Esophagus muscularis mucosa (tissue), 4 donors: ENCODE measurements around the gene RAB5A.

ENCODE experiments used
- EP300 ChIP-seq: sonication (generic); formaldehyde crosslinking; IDR thresholded peaks from one replicate; pipeline ENCODE4 v1.6.1; 2017; ENCODE audit warnings: antibody characterized with exemption
- POLR2A ChIP-seq: fragments of 450-650 bp; IDR thresholded peaks from one replicate; pipeline ENCODE4 v1.6.1; 2017; ENCODE audit warnings: antibody characterized with exemption, moderate library complexity, mild to moderate bottlenecking, low read depth
- POLR2AphosphoS5 ChIP-seq, 2 donors: sonication (generic); formaldehyde crosslinking; IDR thresholded peaks; one replicate each; pipeline ENCODE4 v1.6.1; 2017; ENCODE audit warnings: antibody characterized with exemption in 2 of 2
- TF ChIP-seq, protein P1 (sequence below), 3 experiments: fragments of 200-600 bp in 2 of 3; fragments of 450-650 bp in 1 of 3; sonication (generic) in 2 of 3; IDR thresholded peaks; one replicate each; pipeline ENCODE4 v1.5.1; 2017 to 2019; ENCODE audit warnings: antibody characterized with exemption in 3 of 3, mild to moderate bottlenecking in 2 of 3, moderate library complexity in 1 of 3

DNA sequence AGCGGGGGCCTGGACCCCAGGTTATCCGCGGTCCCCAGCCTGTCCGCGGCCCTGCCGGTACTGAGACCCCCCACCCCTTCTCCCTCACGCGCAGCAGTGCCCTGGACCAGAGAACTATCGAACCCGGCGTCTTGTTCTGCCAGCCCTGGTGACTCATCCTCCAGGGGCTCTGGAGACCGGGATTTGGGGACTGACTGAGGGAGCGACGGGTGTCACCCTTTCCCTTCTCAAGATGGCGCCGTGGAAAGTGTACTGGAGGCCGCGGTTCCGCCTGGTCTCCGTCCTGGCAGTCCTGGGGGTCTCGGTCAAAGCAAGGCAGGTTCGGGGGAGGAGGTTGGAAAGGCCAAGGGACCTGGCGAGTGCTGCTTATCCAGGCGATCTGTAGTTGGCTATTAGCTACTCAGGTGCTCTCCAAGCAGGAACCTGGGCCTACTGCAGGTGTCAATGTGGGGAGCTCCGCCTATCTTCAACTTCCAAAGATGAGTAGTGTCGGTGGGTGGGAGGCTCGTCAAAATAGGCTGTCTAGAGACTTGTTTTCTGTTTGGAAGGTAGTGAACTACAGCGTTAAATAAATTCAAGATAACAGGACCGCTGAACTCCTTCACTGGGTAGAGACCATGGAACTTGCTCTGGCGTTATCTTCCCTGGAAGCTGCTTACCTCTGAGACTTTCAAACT, 790 bp downstream of the RAB5A start:
- TF ChIP-seq POLR2A (no peak), EP300 (no peak), POLR2AphosphoS5 (IDR thresholded peaks at IDR 0.05) (peak in 1 of 2 donors; percentile 3)
- TF ChIP-seq, protein P1, sequence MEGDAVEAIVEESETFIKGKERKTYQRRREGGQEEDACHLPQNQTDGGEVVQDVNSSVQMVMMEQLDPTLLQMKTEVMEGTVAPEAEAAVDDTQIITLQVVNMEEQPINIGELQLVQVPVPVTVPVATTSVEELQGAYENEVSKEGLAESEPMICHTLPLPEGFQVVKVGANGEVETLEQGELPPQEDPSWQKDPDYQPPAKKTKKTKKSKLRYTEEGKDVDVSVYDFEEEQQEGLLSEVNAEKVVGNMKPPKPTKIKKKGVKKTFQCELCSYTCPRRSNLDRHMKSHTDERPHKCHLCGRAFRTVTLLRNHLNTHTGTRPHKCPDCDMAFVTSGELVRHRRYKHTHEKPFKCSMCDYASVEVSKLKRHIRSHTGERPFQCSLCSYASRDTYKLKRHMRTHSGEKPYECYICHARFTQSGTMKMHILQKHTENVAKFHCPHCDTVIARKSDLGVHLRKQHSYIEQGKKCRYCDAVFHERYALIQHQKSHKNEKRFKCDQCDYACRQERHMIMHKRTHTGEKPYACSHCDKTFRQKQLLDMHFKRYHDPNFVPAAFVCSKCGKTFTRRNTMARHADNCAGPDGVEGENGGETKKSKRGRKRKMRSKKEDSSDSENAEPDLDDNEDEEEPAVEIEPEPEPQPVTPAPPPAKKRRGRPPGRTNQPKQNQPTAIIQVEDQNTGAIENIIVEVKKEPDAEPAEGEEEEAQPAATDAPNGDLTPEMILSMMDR (IDR thresholded peaks at IDR 0.05) = peak in 1 of 3 experiments; percentile 14
